Karpas-422 (cell line): ENCODE measurements around the gene TRMT112. TPM values are rescaled to one million over a fixed set of nuclear protein-coding genes. Genes with fewer than 3 reads are reported as not detected.

Source experiments
- DNase-seq: peaks from one replicate; pipeline ENCODE4 v3.0.0-alpha.2; 2015
- H2AFZ ChIP-seq: fragments of 200-600 bp; sonication (generic); 2 replicates; pipeline ENCODE4 v1.6.1; 2014; ENCODE audit warnings: antibody characterized with exemption, low read length, mixed read lengths
- H3K27ac ChIP-seq: fragments of 200-600 bp; sonication (generic); 2 replicates; pipeline ENCODE4 v1.5.1; 2014; ENCODE audit warnings: mild to moderate bottlenecking, low read length, moderate library complexity
- H3K27me3 ChIP-seq: fragments of 200-600 bp; sonication (generic); 2 replicates; pipeline ENCODE4 v1.6.1; 2014; ENCODE audit warnings: low read length, mixed read lengths
- H3K36me3 ChIP-seq: fragments of 200-600 bp; sonication (generic); 2 replicates; pipeline ENCODE4 v1.6.1; 2014; ENCODE audit warnings: low read length, mixed read lengths; ENCODE audit not compliant: insufficient read depth
- H3K4me1 ChIP-seq: fragments of 200-600 bp; sonication (generic); 2 replicates; pipeline ENCODE4 v1.6.1; 2014; ENCODE audit warnings: mild to moderate bottlenecking, low read length, mixed read lengths
- H3K4me2 ChIP-seq: fragments of 200-600 bp; sonication (generic); 2 replicates; pipeline ENCODE4 v1.6.1; 2014; ENCODE audit warnings: low read length, low read depth, mild to moderate bottlenecking; ENCODE audit not compliant: poor library complexity, severe bottlenecking
- H3K4me3 ChIP-seq: fragments of 200-600 bp; sonication (generic); 2 replicates; pipeline ENCODE4 v1.5.1; 2014; ENCODE audit warnings: mild to moderate bottlenecking, antibody characterized with exemption, low read length, mixed read lengths
- H3K79me2 ChIP-seq: fragments of 200-600 bp; sonication (generic); 2 replicates; pipeline ENCODE4 v1.6.1; 2014; ENCODE audit warnings: mild to moderate bottlenecking, low read length, mixed read lengths
- H3K9ac ChIP-seq: fragments of 200-600 bp; sonication (generic); 2 replicates; pipeline ENCODE4 v1.6.0; 2014; ENCODE audit warnings: low read length
- H3K9me2 ChIP-seq: fragments of 200-600 bp; sonication (generic), shearing (Covaris generic); replicated peaks from 2 replicates; pipeline ENCODE4 v1.6.0; 2014; ENCODE audit warnings: mild to moderate bottlenecking, low read length, moderate library complexity; ENCODE audit not compliant: insufficient read depth
- H3K9me3 ChIP-seq: fragments of 300-700, 200-600 bp; sonication (generic); 2 replicates; pipeline ENCODE4 v1.6.1; 2014; ENCODE audit warnings: low read length, mixed read lengths
- H4K20me1 ChIP-seq: fragments of 200-600 bp; sonication (generic); 2 replicates; pipeline ENCODE4 v1.6.1; 2014; ENCODE audit warnings: mild to moderate bottlenecking, antibody characterized with exemption, low read length, low read depth; ENCODE audit not compliant: insufficient read depth
- total RNA-seq: library from RNA; depleted of rRNA; stranded (reverse); fragments of >200 nt; shearing (Covaris generic); gene quantifications from 2 replicates; pipeline ENCODE4 v1.2.3, GENCODE V29; 2014; ENCODE audit warnings: low replicate concordance

TRMT112 gene
- total RNA-seq, 1 experiment from 2014 or later = 363 TPM

DNA sequence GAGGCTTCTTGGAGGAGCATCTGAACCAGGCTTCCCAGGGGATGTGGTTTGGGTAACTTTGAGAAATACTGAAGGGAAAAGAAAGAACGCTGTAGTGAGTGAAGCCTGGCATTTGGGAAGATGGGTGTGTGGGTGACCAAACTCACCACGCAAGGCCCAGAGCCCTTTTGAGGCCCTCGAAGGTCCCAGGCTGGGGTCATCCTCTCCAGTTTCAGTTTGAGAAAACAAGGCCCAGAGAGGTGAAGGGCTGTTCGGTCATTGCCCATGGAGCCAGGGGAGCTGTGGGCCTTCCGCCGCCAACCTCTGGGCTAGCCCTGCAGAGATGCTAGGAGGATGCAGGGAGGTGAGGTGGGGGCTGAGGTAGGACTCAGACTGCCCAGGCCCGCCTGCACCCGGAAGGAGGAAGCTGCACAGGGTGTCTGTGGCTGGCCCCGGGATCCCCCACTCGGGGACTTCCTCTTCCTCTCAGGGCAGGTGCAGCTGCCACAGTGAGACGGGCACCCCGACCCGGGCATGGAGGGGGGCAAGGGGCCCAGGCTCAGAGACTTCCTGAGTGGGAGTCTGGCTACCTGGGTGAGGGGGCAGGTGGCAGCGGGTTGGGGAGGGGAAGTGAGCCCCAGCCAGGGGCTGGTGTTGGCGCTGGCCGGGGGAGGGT lies 22.5 kb upstream of the TRMT112 start, which contains the start of gene CCDC88B:
Gene CCDC88B (plus strand): TSS at position 451 of the 655 bp plus-strand sequence. CDS start 63 bp downstream, at position 514.
- Histone ChIP-seq H3K4me2 (peak within 1 kb of the TSS; percentile 90), H3K79me2 (peaks cover 34% of the 10 kb centered on the region), H2AFZ (no peak within 1 kb of the TSS), H3K4me1 (peaks cover 55% of the 10 kb centered on the region), H3K9me3 (no peaks in the 10 kb centered on the region), H3K4me3 (peak within 1 kb of the TSS; percentile 79), H3K9me2 (no peaks in the 10 kb centered on the region), H3K27me3 (no peaks in the 10 kb centered on the region), H3K9ac (peak within 1 kb of the TSS; percentile 88), H4K20me1 (peaks cover 23% of the 10 kb centered on the region; the same call in 1 of the 2 replicates), H3K36me3 (peaks cover 13% of the 10 kb centered on the region), H3K27ac (peak within 1 kb of the TSS; percentile 90)
- peak; percentile 95 for DNase-seq

- Histone ChIP-seq H3K9me3 (no peaks in the 10 kb centered on the region), H4K20me1 (peaks cover 23% of the 10 kb centered on the region; the same call in 1 of the 2 replicates), H3K79me2 (peaks cover 34% of the 10 kb centered on the region), H3K4me3 (peak overlapping the region; percentile 79), H3K27ac (peak overlapping the region; percentile 90), H3K4me1 (peaks cover 59% of the 10 kb centered on the region), H3K27me3 (no peaks in the 10 kb centered on the region), H3K9ac (peak overlapping the region; percentile 88), H3K36me3 (peaks cover 11% of the 10 kb centered on the region), H3K9me2 (no peaks in the 10 kb centered on the region), H2AFZ (no peak overlapping the region), H3K4me2 (peak overlapping the region; percentile 90)
- DNase-seq = no peak
These were observed 21.9 kb upstream of the TRMT112 start for GRCh38 chr11:64339286-64339685.

DNA sequence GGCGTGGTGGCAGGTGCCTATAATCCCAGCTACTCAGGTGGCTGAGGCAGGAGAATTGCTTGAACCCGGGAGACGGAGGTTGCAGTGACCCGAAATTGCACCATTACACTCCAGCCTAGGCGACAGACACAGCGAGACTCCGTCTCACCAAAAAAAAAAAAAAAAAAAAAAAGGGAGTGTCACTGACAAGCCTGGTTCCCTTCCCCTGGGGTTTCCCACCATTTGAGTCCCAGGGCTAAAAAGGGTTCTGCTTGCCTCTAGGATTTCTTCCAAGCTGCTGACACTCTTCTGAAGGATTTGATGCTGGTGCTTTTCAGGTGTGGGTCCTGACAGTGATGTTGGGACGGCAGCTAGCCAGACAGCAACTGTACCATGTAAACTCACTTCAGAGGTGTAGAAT lies 21.4 kb upstream of the TRMT112 start:
- Histone ChIP-seq H3K4me1 (peaks cover 59% of the 10 kb centered on the region), H3K9me2 (no peaks in the 10 kb centered on the region), H3K79me2 (peaks cover 34% of the 10 kb centered on the region), H2AFZ (no peak overlapping the region), H3K9ac (peak overlapping the region; percentile 88), H3K27me3 (no peaks in the 10 kb centered on the region), H3K4me2 (peak overlapping the region; percentile 90), H3K27ac (peak overlapping the region; percentile 90), H3K4me3 (peak overlapping the region; percentile 79), H3K36me3 (peaks cover 11% of the 10 kb centered on the region), H3K9me3 (no peaks in the 10 kb centered on the region), H4K20me1 (peaks cover 23% of the 10 kb centered on the region; the same call in 1 of the 2 replicates)
- no peak for DNase-seq

- Histone ChIP-seq H3K27me3 (no peaks in the 10 kb centered on the region), H4K20me1 (peaks cover 16% of the 10 kb centered on the region; the same call in 1 of the 2 replicates), H3K4me2 (no peak overlapping the region), H3K4me1 (peaks cover 59% of the 10 kb centered on the region), H3K4me3 (no peak overlapping the region), H3K9me2 (no peaks in the 10 kb centered on the region), H3K9ac (no peak overlapping the region), H3K9me3 (no peaks in the 10 kb centered on the region), H3K36me3 (peaks cover 11% of the 10 kb centered on the region; the same call in 1 of the 2 replicates), H3K27ac (peak overlapping the region; percentile 90; the same call in 1 of the 2 replicates), H3K79me2 (peaks cover 30% of the 10 kb centered on the region), H2AFZ (no peak overlapping the region)
- DNase-seq = no peak
These were observed 20.3 kb upstream of the TRMT112 start for GRCh38 chr11:64337538-64338249.

DNA sequence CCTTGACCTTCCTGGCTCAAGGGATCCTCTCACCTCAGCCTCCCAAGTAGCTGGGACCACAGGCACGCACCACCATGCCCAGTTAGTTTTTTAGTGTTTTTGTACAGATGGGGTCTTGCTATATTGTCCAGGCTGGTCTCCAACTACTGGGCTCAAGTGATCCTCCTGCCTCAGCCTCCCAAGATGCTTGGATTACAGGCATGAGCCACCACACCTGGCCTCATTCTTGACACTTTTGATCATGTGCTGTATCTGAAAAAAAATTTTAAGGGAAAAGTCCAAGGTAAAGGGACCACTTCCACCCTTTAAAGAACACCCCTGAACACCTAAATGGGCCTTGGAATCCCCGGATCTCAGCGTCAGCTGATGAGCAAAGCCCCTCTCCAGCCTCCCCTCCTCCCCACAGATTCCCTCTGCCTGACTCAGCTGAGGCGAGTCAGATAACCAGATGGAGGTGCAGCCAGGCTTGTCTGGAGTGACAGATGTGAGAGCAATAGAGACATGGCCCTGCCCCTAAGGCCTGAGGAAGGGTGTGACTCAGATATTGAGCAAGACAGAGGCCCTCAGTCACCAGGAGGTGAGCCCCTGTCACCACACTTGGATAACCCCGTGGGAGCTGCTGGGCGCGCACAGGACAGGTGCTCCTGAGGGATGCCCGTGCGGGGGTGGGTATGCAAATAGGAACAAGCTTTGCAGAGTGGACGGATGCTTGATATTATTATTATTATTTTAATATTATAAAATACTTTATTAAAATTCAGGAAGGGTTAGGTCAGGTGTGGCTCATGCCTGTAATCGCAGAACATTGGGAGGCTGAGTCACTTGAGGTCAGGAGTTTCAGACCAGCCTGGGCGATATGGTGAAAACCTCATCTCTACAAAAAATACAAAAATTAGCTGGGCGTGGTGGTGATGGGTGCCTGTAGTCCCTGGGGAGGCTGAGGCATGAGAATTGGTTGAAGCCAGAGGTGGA lies 17.7 kb upstream of the TRMT112 start:
- Histone ChIP-seq H3K9ac (0 out of 2 replicates have a peak overlapping the region, but pooled peaks have one; percentile 13), H3K4me1 (peaks cover 55% of the 10 kb centered on the region), H3K4me2 (peak overlapping the region; percentile 33)

GRCh38 chr11:64333556-64333955 lies 16.2 kb upstream of the TRMT112 start:
- Histone ChIP-seq H3K27me3 (no peaks in the 10 kb centered on the region), H3K79me2 (peaks cover 12% of the 10 kb centered on the region; the same call in 1 of the 2 replicates), H3K9me3 (no peaks in the 10 kb centered on the region), H4K20me1 (peaks cover 3% of the 10 kb centered on the region; the same call in 1 of the 2 replicates), H3K27ac (no peak overlapping the region), H3K9ac (no peak overlapping the region), H3K36me3 (peaks cover 11% of the 10 kb centered on the region; the same call in 1 of the 2 replicates), H3K4me3 (no peak overlapping the region), H3K4me1 (peaks cover 42% of the 10 kb centered on the region), H3K9me2 (no peaks in the 10 kb centered on the region), H2AFZ (no peak overlapping the region), H3K4me2 (no peak overlapping the region)
- DNase-seq = no peak

More for the DNA sequence above, 17.7 kb upstream of the TRMT112 start:
- peaks cover 11% of the 10 kb centered on the region; the same call in 1 of the 2 replicates for H3K36me3 ChIP-seq
- H2AFZ ChIP-seq = no peak overlapping the region
- H3K9me3 ChIP-seq = no peaks in the 10 kb centered on the region
- peak overlapping the region; percentile 90 for H3K27ac ChIP-seq
- DNase-seq = peak; percentile 97
- H3K27me3 ChIP-seq = no peaks in the 10 kb centered on the region
- H3K79me2 ChIP-seq = peaks cover 26% of the 10 kb centered on the region
- H4K20me1 ChIP-seq = peaks cover 3% of the 10 kb centered on the region; the same call in 1 of the 2 replicates
- H3K9me2 ChIP-seq = no peaks in the 10 kb centered on the region
- H3K4me3 ChIP-seq = no peak overlapping the region

DNA sequence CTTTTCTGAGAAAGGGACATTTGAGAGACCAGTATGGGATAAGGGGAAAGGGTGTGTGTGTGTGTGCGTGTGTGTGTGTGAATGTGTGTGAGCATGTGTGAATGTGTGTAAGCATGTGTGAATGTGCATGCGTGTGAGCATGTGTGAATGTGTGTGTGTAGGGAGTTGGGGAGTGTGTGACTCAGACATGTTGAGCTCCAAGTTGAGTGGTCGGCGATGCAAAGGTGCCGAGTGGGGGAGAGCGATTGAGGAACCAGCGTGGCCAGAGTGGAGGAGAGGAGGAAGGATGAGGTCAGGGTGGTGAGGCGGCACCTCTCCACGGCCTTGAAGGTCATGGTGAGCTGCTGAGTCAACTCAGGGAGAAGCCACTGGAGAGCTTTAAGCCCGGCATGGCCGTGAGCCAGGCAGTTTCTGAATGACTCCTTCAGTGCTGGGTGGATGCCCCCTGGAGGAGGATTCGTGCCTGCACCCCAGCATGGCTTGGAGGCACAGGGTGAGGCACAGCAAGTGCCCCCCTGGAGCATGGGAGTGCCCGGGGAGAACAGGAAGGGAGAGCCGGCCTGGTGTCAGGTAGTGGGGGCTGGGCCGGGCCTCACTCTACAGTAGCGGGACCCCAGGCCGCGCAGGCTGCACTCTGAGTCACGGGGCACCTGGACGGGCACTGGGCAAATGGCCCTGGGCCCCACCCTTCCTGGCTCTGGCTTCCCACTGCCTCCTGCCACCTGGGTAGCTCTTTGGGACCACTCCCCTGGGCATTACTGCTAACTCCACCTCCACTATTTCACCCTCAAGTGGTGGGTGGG lies 14.4 kb upstream of the TRMT112 start:
- Histone ChIP-seq H3K4me3 (no peak overlapping the region), H3K4me1 (peaks cover 33% of the 10 kb centered on the region), H3K27ac (0 out of 2 replicates have a peak overlapping the region, but pooled peaks have one; percentile 11), H3K9ac (peak overlapping the region; percentile 44; the same call in 1 of the 2 replicates), H3K79me2 (no peaks in the 10 kb centered on the region), H3K9me2 (no peaks in the 10 kb centered on the region), H4K20me1 (peaks cover 3% of the 10 kb centered on the region; the same call in 1 of the 2 replicates), H3K4me2 (peak overlapping the region; percentile 30), H2AFZ (no peak overlapping the region), H3K36me3 (no peaks in the 10 kb centered on the region), H3K9me3 (no peaks in the 10 kb centered on the region), H3K27me3 (no peaks in the 10 kb centered on the region)
- peak; percentile 90 for DNase-seq
